Measurements from ENCODE around the gene R3HCC1L.
"Not testable (repeated sequence)": the region's sequence is repeated elsewhere in the genome, so short reads cannot be mapped to it uniquely, and the experiment has no call there.

R3HCC1L gene

DNA sequence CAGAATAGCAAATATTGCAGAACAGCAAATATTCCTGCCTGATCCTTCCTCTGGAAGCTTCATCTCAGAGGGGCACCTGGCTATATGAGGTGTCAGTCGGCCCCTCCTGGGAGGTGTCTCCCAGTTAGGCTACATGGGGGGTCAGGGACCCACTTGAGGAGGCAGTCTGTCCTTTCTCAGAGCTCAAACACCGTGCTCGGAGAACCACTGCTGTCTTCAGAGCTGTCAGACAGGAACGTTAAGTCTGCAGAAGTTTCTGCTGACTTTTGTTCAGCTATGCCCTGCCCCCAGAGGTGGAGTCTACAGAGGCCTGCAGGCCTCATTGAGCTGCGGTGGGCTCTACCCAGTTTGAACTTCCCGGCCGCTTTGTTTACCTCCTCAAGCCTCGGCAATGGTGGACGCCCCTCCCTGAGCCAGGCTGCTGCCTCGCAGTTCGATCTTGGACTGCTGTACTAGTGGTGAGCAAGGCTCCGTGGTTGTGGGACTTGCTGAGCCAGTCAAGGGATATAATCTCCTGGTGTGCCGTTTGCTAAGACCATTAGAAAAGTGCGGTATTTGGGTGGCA lies 48.0 kb downstream of the R3HCC1L start:
- DNase-seq, result not testable (repeated sequence)

DNA sequence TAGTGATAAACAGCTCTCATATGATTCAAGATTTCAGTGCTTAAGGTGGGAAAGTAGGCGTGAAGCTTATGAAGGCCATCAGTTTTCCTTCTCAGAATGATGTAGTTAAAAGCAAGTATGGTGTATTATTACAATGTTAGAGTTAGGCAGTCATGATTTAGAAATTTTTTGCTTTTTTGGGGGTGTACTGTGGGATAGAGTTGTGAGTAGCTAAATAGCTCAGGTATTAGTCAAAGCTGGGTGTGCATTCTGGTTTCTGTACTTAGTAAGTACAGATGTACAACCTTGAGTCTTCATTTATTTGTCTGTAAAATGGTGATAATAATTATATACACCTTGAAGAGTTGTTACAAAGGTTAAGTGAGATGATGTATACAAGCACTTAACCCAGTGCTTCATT lies 52.2 kb downstream of the R3HCC1L start:
- no peak for DNase-seq

DNA sequence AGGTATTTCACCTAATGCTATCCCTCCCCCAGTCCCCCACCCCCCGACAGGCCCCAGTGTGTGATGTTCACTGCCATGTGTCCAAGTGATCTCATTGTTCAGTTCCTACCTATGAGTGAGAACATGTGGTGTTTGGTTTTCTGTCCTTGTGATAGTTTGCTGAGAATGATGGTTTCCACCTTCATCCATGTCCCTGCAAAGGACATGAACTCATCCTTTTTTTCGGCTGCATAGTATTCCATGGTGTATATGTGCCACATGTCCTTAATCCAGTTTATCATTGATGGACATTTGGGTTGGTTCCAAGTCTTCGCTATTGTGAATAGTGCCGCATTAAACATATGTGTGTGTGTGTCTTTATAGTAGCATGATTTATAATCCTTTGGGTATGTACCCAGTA lies 56.3 kb downstream of the R3HCC1L start:
- DNase-seq, result not testable (repeated sequence)

DNA sequence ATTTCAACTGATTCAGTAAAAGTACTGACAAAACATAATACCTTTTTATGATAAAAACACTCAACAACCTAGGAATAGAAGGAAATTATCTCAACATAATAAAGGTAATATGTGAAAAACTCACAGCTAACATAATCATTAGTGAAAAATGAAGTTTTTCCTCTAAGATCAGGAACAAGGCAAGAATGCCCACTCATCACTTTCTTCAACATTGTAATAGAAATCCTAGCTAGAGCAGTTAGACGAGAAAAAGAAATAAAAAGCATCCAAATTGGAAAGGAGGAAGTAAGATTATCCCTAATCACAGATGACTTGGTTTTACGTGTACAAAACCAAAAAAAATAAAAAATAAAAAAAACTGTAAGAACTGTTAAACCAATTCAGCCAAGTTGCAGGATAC lies 58.6 kb downstream of the R3HCC1L start:
- DNase-seq, result no peak

DNA sequence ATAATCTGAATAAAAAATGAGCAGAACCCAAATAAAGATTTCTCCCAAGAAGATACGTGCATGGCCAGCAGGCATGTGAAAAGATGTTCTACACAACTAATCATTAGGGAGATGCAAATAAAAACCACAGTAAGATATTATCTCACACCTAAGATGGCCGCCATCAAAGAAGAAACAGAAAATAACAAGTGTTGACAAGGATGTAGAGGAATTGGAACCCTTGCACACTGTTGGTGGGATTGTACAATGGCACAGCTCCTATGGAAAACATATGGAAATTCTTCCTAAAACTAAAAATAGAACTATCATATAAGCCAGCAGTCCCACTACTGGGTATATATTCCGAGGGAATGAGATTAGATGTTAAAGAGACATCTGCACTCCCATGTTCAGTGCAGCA lies 60.2 kb downstream of the R3HCC1L start:
- DNase-seq, result no peak

DNA sequence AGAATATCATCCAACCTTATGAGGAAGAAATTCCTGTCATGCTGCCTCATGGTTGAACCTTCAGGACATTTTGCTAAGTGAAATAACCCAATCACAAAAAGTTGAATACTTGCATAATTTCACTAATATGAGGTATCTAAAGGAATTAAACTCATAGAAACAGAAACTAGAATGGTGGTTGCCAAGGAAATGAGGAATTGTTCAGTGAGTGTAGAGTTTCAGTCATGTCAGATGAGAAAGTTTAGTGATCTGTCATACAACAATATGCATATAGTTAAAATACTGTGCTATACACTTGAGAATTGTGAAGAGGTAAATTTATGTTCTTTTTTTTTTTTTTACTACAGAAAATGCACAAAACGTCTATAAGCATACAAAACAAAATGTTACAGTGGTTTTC lies 60.7 kb downstream of the R3HCC1L start:
- no peak for DNase-seq

DNA sequence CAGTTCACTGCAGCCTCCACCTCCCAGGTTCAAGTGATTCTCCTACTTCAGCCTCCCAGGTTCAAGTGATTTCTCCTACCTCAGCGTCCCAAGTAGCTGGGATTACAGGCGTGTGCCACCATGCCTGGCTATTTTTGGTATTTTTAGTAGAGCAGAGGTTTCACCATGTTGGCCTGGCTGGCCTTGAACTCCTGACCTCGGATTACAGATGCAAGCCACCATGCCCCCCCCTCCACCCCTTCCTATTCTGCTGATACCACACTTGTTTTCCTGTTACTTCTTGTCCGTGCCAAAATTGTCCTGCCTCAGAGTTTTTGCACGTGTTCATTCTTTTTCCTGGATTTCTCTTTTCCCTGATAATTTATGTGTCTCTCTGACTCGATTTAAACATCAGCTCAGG lies 62.5 kb downstream of the R3HCC1L start:
- DNase-seq, result no peak

DNA sequence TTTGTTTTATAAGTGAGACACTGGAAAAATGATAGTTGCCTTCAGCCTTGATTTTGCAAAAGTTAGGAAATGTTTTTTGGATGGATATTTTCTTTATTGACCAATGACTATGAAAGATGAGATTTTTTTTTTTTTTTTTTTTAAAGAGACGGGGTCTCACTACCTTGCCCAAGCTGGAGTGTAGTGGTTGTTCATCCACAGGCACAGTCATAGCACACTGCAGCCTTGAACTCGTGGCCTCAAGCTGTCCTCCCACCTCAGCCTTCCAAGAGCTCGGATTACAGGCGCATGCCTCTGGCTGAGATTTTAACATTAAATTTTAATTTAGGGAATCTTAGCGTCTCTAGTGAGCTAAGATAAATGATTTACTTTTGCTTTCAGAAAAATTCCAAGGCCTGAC lies 67.3 kb downstream of the R3HCC1L start:
- no peak for DNase-seq

DNA sequence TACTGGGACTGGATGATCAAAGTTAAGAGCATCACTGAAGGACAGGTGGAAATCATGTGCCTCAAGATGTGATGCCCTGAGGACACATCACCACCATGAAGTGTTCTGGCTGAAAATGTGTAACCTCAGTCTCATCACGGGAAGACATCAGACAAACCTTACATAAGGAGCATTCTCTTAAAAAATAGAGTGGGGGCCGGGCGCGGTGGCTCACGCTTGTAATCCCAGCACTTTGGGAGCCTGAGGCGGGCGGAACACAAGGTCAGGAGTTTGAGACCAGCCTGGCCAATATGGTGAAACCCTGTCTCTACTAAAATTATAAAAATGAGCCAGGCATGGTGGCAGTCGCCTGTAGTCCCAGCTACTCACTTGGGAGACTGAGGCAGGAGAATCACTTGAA lies 67.9 kb downstream of the R3HCC1L start:
- no peak for DNase-seq

DNA sequence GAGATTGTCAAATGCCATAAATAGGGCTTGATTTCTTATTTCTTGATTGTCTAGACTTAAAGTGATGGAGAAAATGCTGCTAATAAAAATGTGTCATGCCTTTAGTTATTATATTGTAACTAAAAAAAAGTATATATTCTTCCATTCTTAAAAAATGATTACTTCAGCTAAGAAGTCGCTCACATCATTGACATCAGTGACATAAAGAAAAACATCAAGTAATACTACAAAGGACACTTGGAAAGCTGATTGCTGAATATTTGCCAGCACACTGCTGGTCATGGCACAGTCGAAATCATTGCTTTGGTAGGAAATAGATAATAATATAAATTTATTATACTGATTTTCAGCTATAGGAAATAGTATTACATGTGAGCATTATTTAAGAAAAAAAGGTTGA lies 70.9 kb downstream of the R3HCC1L start:
- DNase-seq, result no peak

DNA sequence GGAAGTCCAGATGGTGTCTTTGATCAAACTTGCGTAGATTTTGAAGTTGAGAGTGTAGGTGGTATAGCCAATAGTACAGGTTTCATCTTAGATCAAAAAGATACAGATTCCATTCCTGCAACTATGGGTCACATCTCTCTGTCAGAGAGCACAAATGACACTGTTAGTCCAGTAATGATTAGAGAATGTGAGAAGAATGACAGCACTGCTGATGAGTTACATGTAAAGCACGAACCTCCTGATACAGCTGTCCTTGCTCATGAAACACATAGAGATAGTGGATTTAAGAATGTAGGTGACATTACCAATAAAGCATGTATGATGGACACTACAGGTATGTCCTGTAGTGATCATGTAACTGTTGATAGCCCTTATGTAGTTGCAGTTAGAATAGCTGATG lies 74.5 kb downstream of the R3HCC1L start:
- DNase-seq, result peak; percentile 5

DNA sequence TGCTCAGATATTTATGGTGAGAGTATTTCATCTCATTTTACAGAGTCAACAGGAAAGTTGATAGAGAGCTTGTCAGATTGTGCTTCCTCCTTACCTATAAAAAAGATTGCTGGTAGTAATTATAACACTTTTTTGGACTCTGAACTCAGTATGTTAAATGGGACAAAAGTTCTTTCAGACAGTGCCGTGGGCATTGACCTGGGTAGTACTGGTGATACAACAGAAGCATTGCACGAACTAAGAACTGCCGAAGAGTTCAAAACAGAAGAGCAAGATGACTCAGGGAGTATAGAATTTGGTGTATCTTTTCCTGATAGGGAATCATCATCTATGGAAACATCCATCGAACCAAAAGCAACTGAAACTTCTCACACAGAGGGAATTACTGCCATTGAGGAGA lies 75.0 kb downstream of the R3HCC1L start:
- no peak for DNase-seq

DNA sequence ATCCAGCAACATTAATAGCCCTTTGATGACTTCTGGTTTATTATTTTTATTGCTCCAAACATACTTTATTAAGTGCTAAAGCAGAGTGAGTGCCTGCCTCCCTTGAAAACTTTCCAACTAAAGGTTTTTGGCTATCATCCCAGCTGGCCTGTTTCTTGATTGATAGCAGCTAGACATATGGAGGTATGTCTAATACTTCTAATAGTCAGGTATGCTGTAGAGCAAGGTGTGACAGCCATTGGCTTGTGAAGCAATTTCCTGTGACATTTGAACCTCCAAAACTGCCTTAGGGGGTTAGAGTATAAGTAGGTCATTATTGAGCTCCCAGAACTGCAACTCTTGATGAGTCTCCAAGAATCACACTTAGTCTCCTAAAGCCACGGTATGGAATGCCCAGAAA lies 77.7 kb downstream of the R3HCC1L start:
- no peak for DNase-seq

DNA sequence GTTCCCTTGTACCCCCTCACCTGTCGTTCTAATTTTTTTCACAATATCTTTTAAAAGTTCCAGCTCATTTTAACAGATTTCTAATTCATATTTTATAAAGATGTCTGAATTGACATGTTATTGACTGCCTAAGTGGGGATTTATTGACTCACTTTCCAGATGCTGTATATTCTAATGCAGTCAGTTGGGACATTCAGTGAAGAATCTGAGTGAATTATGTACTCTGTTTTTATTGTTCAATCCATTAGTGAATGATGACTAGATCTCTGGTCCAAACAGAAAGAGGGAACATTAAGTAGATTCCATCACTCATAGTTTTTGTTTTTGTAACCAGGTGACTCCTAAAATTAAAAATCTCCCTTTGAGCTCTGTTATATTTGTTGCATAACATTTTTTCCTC lies 79.3 kb downstream of the R3HCC1L start:
- no peak for DNase-seq

DNA sequence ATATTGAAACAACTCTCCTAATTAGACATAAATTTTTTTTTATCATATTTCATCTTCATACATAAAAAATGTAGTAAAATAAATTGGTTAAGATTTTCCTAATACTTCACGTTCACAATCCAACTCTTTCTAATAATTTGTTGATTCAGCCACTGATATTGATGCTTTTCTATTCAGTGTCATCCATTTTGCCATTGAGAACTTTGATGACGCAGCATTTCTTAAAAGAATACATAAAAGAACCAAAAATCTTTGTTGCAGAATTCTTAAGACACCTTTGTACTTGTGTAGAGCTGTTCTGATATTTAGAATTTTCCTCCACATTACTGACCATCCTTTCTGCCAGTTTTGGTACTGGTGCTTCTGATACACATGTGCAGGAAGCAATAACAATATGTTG lies 80.9 kb downstream of the R3HCC1L start:
- no peak for DNase-seq

DNA sequence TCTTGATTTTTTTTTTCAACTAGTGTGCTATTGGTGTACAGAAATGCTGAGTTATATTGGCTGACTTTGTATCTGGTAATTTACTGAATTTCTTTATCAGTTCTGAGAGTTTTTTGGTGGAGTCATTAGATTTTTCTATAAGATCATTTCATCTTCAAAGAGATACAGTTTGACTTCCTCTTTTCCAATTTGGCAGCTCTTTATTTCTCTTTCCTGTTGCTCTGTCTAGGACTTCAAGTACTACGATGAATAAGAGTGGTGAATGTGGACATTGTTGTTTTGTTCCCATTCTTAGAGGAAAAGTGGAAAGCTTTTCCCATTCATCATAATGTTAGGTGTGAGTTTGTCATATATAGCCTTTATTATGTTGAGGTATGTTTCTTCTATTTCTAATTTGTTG lies 83.3 kb downstream of the R3HCC1L start:
- no peak for DNase-seq

DNA sequence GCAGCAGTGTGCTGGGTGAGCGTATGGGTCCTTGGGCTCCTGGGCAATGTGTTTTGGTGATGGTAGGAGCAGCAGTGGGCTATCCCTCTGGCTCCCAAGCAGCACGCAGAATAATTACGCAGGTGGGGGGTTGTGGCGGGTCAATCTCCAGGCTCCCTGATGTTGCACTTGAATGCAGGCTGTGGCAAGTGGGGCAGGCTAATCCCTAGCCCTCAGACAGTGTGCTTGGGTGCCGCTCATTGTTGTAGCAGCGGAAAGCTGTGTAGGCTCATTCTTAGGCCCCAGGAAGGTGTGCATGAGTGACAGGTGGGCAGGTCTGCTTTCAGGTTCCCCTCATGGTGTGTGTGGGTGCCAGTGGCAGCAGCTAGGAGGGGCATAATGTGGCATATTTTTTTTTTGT lies 89.4 kb downstream of the R3HCC1L start:
- no peak for DNase-seq

DNA sequence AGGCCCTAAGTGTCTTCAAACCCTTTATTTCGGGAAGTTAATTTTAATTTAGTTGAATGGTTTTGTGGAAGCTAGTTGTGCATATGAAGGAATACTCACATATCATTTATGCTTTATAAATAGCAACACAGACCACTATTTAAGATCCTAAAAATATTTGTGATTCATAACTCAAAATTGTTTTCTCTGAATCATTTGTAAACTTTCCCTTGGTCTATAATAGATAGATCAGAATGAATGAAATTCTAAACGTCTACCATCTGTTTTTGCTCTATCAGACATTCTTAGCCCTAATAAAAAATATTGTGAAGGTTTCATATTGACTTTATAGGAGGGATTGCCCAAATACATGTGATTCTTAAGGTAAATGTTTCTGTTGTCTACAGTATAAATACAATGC lies 90.1 kb downstream of the R3HCC1L start:
- DNase-seq, result no peak

DNA sequence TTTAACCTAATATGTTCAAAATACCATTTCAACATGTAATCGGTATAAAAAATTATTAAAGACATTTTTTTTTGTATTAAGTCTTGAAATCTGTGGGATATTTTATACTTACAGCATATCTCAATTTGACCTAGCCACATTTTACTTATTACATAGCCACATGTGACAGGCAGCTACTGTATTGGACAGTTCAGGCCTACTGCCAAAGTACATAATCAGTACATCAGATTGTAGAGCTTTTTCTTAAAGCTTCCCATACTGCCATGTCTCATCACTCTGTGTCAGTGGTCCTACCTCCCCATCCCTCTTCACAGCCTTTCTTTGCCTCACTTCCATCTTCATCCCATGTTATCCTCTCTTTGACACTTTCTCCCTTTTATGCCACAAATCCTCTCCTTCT lies 90.5 kb downstream of the R3HCC1L start:
- DNase-seq, result no peak

DNA sequence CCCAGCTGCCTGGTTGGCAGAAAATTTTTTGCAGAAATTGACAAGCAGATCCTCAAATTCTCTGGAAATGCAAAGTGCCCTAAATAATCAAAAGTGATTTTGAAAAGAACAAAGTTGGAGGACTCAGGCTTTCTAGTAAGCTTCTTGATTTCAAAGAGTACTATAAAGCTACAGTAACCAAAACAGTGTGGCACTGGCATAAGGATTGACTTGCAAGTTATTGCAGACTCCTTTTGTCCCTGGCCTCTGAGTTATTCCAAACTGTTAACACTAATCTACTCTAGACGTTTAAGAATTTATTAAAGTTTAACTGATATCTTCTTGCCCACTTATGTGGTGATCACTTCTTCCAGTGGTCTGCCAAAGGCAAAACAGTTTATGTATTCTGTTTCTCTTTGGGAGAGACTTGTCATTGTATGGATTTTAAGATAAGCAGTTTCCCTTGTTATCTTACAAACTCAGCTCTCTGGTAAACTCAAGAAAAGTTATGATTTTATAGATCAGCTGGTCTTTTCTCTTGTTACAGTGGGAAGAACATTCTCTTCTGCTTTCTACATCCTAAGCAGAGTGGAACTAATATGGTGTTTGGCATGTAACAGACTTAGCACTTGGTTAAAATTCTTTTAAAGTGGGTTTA lies 92.2 kb downstream of the R3HCC1L start:
- no peak for DNase-seq

DNA sequence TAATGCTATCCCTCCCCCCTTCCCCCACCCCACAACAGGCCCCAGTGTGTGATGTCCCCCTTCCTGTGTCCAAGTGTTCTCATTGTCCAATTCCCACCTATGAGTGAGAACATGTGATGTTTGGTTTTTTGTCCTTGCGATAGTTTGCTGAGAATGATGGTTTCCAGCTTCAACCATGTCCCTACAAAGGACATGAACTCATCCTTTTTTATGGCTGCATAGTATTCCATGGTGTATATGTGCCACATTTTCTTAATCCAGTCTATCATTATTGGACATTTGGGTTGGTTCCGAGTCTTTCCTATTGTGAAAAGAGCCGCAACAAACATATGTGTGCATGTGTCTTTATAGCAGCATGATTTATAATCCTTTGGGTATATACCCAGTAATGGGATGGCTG lies 93.3 kb downstream of the R3HCC1L start:
- DNase-seq, result not testable (repeated sequence)

DNA sequence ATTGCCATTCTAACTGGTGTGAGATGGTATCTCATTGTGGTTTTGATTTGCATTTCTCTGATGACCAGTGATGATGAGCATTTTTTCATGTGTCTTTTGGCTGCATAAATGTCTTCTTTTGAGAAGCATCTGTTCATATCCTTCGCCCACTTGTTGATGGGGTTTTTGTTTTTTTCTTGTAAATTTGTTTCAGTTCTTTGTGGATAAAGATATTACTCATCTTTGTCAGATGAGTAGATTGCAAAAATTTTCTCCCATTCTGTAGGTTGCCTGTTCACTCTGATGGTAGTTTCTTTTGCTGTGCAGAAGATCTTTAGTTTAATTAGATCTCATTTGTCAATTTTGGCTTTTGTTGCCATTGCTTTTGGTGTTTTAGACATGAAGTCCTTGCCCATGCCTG lies 93.8 kb downstream of the R3HCC1L start:
- not testable (repeated sequence) for DNase-seq

DNA sequence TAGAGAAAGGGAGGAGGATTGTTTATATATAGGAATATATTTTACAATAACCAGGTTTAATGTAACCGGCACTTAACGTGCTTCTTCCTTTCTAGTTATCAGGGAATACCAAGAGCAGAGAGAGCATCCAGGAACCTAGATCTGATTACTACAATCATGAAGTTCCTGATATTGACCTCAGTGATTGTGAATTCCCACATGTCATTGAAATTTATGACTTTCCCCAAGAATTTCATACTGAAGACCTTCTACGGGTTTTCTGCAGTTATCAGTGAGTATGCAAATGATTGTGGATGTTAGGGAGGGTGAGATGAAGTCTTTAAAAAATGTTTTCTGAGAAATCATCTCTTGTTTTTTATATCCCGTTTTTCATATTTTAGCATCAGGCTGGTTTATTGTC lies 97.0 kb downstream of the R3HCC1L start:
- no peak for DNase-seq

DNA sequence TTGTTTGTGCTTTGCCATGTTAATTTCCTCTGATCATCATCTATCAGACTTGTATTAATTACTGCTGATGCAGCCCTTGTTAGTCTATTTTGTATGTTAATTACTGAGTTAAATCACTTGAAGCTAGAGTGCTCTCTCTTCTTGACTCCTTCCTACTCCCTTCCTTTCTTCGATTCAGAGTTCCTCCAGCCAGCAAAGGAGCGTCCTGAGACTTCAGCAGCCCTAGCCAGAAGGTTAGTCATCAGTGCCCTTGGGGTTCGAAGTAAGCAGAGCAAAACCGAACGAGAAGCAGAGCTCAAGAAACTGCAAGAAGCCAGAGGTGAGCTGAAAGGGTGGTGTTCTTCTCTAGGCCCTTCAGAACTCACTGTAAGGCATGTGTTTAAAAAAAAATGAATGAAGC lies 101.4 kb downstream of the R3HCC1L start:
- DNase-seq, result no peak

DNA sequence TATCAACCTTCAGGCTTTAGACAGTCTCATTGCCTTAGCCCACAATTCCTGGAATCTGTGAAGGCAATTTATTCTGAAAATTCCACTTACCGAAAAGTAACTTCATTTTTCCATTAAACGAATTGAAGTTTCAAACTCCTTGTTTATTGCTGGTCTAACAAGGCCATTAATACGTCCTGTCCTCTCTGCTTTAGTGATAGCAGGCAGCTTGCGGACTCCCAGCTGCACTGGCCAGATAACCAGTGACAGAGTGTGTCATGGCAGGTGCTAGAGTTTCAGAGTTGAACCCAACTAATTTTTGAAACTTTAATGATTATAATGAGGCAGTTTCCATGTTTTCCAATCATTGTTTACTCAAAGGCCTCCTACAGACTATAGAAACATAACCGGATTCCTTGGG lies 102.4 kb downstream of the R3HCC1L start:
- DNase-seq, result no peak

DNA sequence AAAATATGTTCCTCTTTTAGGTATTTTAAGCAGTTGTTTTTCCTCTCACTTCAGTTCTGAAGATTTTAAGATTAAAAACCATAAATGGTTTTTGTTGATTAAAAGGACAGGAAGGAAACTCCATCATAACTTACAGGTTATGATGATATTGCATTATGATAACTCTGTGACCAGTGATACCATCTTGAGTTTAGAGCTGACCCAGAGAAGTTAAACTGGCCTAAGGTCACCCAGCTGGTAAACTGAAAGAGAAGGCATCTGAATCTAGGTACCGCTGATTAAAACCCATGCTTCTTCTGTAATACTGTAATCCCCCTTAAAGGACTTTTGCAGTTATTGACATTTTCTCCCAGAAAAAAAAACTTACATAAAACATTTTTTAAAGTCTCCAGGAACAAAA lies 103.9 kb downstream of the R3HCC1L start:
- DNase-seq, result no peak

All from activated CD4-positive, alpha-beta T cell treated with anti-CD3 and anti-CD28 coated beads, Interleukin-2, Interleukin-6, amounts not matched to agents 100 ng/mL and 50 ng/mL, durations not matched to agents 16 hours and 8 hours (primary cell).